ENCODE results near the gene DNAJB13. TPM values are rescaled to one million over a fixed set of nuclear protein-coding genes. Genes with fewer than 3 reads are reported as not detected.

Gene DNAJB13
- total RNA-seq, 1 donor from 2014 or later = 1.0 TPM

DNA sequence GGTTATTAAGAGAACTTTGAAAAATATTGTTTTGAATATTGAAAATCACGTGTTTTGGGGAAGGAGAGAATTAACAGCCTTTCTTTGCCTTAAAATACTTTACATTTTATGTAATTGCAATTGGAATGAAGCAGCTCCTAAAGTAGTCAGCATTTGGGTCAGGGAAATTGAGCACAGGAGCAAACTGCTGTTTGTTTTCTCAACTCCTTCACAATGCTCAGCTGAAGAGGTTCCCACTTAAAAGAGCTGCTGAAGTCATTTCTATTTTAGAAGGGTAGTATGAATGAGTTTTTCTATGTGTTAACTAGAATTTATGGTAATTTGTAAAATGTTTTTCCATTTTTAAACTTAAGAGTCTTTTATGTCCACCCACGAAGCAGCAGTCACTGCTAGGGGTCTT lies 39.9 kb downstream of the DNAJB13 start:
- DNase-seq = no peak
- no peaks in the 10 kb centered on the region for H3K9me3 Mint-ChIP-seq
- intact Hi-C loops (cut with micrococcal nuclease) = no loop called here
- H3K4me3 Mint-ChIP-seq = no peak overlapping the region
- H3K36me3 Mint-ChIP-seq (ENCODE audit: low read depth) = no peaks in the 10 kb centered on the region
- H3K27ac Mint-ChIP-seq = no peak overlapping the region
- peaks cover 16% of the 10 kb centered on the region for H3K4me1 Mint-ChIP-seq
- no peaks in the 10 kb centered on the region for H3K27me3 Mint-ChIP-seq

DNA sequence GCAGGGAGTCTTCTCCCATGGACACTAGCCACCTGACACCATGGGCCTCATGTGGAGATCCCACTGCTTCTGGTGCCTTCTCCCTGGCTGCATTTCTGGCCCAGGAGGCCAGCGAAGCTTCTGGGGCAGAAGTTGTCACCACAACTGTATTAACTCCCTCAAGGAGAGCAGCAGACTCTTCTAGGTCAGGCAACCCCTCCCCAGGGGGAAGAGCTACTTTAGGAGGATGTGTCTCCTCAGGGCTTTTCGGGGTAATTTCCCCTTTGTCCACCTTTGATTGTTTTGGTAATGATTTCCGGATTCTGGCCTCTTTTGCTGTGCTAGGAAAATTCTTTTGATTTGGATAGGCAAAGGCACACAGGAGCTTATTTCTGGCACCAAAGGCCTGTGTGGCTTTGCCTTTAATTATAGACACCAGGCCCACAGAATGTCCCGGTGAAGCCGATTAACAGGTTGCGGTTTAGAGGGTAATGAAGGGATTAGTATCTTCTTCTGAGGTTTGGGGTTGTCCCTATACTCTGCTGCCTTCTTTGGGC lies 40.7 kb downstream of the DNAJB13 start:
- Mint-ChIP-seq H3K4me3 (no peak overlapping the region), H3K27ac (no peak overlapping the region)

DNA sequence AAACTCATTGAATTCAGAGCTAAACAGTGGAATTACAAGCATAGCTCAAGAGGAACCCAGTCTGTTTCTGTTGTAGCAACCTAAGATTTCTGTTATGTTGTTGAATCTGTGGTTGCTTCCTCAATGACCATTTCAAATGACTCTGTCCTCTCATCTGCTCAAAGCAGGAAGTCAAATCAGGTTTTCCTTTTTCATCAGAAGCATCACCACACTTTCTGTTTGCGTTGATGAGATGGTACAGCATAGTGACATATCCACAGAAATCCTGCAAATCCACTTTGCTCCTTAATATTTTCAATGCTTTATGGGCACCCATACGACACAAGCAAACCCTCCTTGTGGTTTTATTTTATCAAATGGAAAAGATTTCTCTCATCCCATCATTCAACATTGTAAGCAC lies 44.4 kb downstream of the DNAJB13 start:
- H3K9me3 Mint-ChIP-seq = no peaks in the 10 kb centered on the region
- intact Hi-C loops (cut with micrococcal nuclease) = loop anchor here (1.0 kb wide), 5 partner anchors 10 to 176 kb away; partner anchors contain the start of genes C2CD3 and PPME1
- no peaks in the 10 kb centered on the region for H3K36me3 Mint-ChIP-seq (ENCODE audit: low read depth)
- peaks cover 41% of the 10 kb centered on the region for H3K4me1 Mint-ChIP-seq
- peak overlapping the region; percentile 80 for H3K4me3 Mint-ChIP-seq
- peak overlapping the region; percentile 97 for H3K27ac Mint-ChIP-seq
- H3K27me3 Mint-ChIP-seq = no peaks in the 10 kb centered on the region
- DNase-seq = peak; percentile 86

More for the DNA sequence above, 40.7 kb downstream of the DNAJB13 start:
- Mint-ChIP-seq H3K27me3 (no peaks in the 10 kb centered on the region), H3K9me3 (no peaks in the 10 kb centered on the region), H3K4me1 (peaks cover 22% of the 10 kb centered on the region), H3K36me3 (ENCODE audit: low read depth) (no peaks in the 10 kb centered on the region)
- intact Hi-C loops (cut with micrococcal nuclease) = no loop called here
- DNase-seq = no peak

DNA sequence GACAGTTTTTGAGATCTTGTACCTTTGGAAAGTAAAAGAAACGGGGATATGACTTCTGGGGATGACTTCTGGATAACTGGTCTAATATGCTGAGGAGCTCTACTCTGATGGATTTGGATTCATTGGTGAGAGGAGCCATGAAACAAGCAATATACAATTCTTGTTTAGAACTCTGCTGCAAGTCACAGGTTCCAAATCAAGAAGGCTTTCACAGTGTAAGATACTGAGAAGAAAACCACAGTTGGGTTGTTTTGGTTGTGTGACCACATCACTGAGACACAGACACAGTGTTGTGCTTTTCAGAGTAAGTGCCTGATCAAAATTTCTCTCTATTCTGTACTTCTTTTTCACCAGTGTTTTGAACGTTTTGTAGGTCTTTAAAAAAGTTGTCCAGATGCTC lies 44.9 kb downstream of the DNAJB13 start:
- intact Hi-C loops (cut with micrococcal nuclease) = loop anchor here (1.0 kb wide), 5 partner anchors 10 to 176 kb away; partner anchors contain the start of genes C2CD3 and PPME1
- Mint-ChIP-seq H3K9me3 (no peaks in the 10 kb centered on the region), H3K36me3 (ENCODE audit: low read depth) (peaks cover 4% of the 10 kb centered on the region), H3K4me1 (peaks cover 46% of the 10 kb centered on the region), H3K27me3 (no peaks in the 10 kb centered on the region), H3K27ac (peak overlapping the region; percentile 97), H3K4me3 (peak overlapping the region; percentile 80)
- peak; percentile 91 for DNase-seq

DNA sequence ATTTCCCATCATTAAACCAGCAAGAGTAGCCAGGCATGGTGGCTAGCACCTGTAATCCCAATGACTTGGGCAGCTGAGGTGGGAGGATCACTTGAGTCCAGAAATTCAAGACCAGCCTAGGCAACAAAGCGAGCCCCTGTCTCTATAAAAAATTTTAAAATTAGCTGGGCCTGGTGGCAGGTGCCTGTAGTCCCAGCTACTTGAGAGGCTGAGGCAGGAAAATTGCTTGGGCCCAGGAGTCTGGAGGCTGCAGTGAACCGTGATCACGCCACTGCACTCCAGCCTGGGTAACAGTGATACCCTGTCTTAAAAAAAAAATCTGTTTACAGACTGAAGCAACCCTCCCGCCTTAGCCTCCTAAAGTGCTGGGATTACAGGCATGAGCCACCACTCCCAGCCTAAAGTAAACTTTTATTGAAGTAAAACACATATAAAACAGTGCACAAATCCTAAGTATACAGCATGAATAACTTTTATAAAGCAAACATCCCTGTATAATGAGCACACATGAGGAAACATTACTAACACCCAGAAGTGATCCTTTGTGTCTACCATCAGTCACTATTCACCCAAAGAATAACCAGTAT lies 45.4 kb downstream of the DNAJB13 start:
- intact Hi-C loops (cut with micrococcal nuclease) = no loop called here
- DNase-seq = no peak
- H3K4me1 Mint-ChIP-seq = peaks cover 46% of the 10 kb centered on the region
- H3K4me3 Mint-ChIP-seq = peak overlapping the region; percentile 80
- H3K27me3 Mint-ChIP-seq = no peaks in the 10 kb centered on the region
- H3K36me3 Mint-ChIP-seq (ENCODE audit: low read depth) = peaks cover 9% of the 10 kb centered on the region
- H3K9me3 Mint-ChIP-seq = no peaks in the 10 kb centered on the region
- peak overlapping the region; percentile 97 for H3K27ac Mint-ChIP-seq

DNA sequence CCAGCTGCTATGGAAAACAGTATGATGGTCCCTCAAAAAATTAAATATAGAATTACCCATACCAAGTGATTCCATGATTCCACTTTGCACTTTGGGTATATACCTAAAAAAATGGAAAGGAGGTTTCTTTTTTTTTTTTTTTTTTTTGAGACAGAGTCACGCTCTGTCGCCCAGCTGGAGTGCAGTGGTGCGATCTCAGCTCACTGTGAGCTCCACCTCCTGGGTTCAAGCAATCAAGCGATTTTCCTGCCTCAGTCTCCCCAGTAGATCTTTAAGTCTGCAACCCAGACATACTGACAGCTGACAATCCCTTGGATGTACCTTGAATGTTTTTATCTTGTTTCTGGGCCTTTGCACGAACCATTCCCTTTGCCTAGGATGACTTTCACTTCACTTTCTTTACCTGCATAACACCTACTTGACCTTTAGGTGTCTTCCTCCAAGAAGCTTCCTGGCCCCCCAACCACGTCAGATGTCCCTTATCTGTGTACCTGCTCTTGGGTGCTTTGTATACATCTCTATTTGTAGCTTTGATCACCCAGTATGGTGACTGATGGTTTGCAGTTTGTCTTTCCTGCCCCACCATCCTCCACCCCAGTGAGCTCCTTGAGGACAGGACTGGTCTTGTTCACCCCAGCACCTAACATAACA lies 46.4 kb downstream of the DNAJB13 start:
- peaks cover 48% of the 10 kb centered on the region for H3K4me1 Mint-ChIP-seq

DNA sequence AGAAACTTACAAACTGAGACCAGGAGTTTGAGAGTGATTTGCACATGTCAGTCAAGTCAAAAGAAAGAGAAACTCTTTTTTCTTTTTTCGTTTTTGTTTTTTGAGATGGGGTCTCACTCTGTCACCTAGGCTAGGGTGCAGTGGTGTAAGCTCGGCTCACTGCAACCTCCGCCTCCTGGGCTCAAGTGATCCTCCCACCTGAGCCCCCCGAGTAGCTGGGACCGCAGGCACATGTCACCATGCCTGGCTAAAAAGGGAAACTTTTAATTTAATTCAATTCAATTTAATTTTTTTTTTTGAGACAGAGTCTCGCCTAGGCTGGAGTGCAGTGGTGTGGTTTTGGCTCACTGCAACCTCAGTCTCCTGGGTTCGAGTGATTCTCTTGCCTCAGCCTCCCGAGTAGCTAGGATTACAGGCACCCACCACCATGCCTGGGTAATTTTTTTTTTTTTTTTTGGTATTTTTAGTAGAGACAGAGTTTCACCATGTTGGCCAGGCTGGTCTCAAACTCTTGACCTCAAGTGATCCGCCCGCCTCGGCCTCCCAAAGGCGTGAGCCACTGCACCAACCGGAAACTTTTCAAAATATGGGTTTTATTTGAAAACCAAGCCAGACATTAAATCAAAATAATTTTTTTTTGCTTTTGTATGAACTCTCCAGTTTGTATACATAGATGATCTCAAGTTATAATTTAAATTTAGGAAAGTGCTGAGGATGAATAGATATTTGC lies 48.2 kb downstream of the DNAJB13 start:
- H3K4me3 Mint-ChIP-seq = no peak overlapping the region
- H3K4me1 Mint-ChIP-seq = peaks cover 54% of the 10 kb centered on the region
- H3K27ac Mint-ChIP-seq = peak overlapping the region; percentile 82
- peaks cover 24% of the 10 kb centered on the region for H3K36me3 Mint-ChIP-seq (ENCODE audit: low read depth)
- DNase-seq = no peak
- intact Hi-C loops (cut with micrococcal nuclease) = no loop called here
- H3K9me3 Mint-ChIP-seq = no peaks in the 10 kb centered on the region
- H3K27me3 Mint-ChIP-seq = no peaks in the 10 kb centered on the region

More for the DNA sequence above, 46.4 kb downstream of the DNAJB13 start:
- intact Hi-C loops (cut with micrococcal nuclease) = no loop called here
- H3K27ac Mint-ChIP-seq = peak overlapping the region; percentile 68
- peaks cover 13% of the 10 kb centered on the region for H3K36me3 Mint-ChIP-seq (ENCODE audit: low read depth)
- DNase-seq = no peak
- H3K27me3 Mint-ChIP-seq = no peaks in the 10 kb centered on the region
- no peaks in the 10 kb centered on the region for H3K9me3 Mint-ChIP-seq
- H3K4me3 Mint-ChIP-seq = peak overlapping the region; percentile 1

DNA sequence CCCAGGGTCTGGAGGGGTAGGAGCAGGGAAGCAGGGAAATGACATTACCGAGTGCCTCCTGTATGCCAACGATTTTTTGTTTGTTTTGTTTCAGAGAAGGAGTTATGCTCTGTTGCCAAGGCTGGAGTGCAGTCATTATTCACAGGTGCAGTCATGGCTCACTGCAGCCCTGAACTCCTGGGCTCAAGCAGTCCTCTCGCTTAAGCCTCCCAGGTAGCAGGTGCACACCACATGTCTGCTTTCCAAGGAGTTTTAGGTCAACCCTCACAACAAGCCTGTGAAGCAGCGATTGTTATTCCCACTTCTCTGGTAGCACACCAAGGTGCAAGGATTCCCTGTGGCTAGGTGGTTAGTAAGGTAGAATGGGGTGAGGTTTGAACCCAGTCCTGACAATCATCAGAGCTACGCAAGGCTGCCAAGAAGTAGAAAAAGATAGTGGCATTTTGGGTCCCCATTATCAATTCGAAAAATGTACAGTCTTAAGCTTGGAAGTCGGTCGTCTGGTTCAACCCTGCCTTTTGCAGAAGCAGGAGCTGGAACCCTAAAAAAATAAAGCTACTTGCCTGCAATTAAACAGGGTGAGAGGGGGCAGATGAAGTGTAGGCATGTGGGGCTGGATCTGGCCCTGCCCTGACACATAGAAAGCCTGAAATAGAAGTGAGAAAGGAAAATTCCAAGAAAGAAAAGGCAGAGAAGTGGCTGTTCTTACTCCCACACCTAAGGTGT lies 48.9 kb downstream of the DNAJB13 start:
- no peak for DNase-seq
- Mint-ChIP-seq H3K4me1 (peaks cover 58% of the 10 kb centered on the region), H3K27me3 (no peaks in the 10 kb centered on the region), H3K36me3 (ENCODE audit: low read depth) (peaks cover 24% of the 10 kb centered on the region), H3K4me3 (no peak overlapping the region), H3K9me3 (no peaks in the 10 kb centered on the region), H3K27ac (peak overlapping the region; percentile 82)
- intact Hi-C loops (cut with micrococcal nuclease) = loop anchor here (1.0 kb wide), 1 partner anchor 12 kb away; no protein-coding TSS in a partner anchor

DNA sequence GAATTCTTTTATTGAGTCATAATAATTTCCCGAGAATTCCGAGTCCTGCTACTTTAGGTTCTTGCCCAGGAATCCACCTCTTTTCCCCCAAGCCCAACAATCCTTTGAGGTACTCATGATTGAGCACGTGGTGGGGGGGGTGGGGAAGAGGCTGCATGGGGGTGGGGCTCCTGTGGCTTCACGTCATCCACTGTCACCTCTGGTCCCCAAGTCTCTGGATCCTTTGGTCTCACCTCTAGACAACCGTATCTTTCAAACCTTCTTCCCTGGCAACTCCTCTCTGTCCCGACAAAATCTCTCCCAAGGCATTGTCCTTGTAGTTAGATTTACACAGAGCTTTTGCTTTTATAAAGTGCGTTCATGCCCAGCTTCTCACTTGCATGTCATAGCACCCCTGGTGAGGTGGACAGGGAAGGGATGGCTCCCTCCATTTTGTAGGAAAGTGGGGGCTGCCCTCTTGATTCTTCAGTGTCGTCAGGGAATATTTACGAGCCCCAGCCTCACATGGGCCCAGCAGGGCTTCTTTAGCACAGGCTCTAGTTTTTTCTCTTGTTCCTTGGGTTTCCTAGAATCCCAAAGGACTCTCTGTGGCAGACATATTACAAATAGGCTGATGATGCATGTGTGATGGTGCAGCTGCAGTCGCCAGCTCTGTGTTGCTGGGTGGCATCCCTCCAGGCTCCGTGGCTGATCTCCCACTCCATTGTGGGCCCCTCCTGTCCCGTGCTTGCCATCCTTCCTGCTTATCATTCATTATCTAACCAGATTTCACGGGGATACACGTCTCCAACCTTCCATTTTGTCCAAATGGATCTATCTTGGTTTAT lies 49.7 kb downstream of the DNAJB13 start:
- no peaks in the 10 kb centered on the region for H3K9me3 Mint-ChIP-seq
- no peak overlapping the region for H3K4me3 Mint-ChIP-seq

DNA sequence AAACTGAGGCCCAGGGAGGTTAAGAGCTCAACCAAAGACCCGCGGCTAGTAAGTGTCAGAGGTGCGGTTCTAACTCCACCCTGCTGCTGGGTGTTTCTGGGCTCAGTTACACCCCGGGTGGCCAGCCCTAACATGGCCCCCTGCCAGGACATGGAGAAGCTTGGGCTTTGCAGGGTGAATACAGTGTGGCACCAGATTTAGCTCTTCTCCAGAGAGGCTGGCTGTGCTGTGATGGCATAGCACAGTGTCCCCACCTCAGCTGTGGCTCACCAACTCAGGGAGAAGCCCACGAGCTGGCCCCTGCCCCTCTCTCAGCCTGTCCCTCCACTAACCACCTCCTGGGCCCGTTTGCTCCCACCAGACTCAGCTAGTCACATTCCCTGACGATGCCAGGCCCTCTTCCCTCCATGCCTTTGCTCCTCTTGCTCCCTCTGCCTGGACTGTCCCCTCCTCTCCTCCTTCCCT lies 51.0 kb downstream of the DNAJB13 start:
- intact Hi-C loops (cut with micrococcal nuclease) = no loop called here
- Mint-ChIP-seq H3K4me3 (no peak overlapping the region), H3K36me3 (ENCODE audit: low read depth) (peaks cover 26% of the 10 kb centered on the region), H3K4me1 (peaks cover 58% of the 10 kb centered on the region), H3K27me3 (no peaks in the 10 kb centered on the region), H3K27ac (peak overlapping the region; percentile 1), H3K9me3 (no peaks in the 10 kb centered on the region)
- no peak for DNase-seq

More for the DNA sequence above, 49.7 kb downstream of the DNAJB13 start:
- peak overlapping the region; percentile 82 for H3K27ac Mint-ChIP-seq
- H3K27me3 Mint-ChIP-seq = no peaks in the 10 kb centered on the region
- peaks cover 58% of the 10 kb centered on the region for H3K4me1 Mint-ChIP-seq
- H3K36me3 Mint-ChIP-seq (ENCODE audit: low read depth) = peaks cover 26% of the 10 kb centered on the region
- no peak for DNase-seq
- intact Hi-C loops (cut with micrococcal nuclease) = loop anchor here (1.0 kb wide), 1 partner anchor 11 kb away; no protein-coding TSS in a partner anchor

DNA sequence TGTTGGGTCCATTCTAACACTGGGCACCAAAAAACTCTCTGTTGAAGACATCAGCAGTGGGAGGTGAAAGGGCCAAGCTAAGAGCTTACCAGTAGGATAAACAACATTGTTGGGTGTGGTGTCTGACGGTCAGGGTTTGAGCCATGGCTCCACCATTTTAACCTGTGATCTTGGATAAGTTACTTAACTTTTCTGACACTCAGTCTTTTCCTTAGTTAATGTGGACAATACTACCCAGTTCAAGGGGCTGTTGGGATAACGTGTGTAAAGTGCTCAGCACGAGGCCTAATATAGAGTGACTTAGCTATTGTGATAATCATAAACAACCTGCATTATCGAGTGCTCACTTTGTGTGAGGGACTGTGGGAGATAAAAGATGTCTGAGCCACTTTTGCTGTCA lies 52.0 kb downstream of the DNAJB13 start:
- DNase-seq = no peak
- Mint-ChIP-seq H3K36me3 (ENCODE audit: low read depth) (peaks cover 26% of the 10 kb centered on the region), H3K27me3 (no peaks in the 10 kb centered on the region), H3K4me3 (no peak overlapping the region), H3K27ac (peak overlapping the region; percentile 46), H3K4me1 (peaks cover 56% of the 10 kb centered on the region), H3K9me3 (no peaks in the 10 kb centered on the region)
- intact Hi-C loops (cut with micrococcal nuclease) = no loop called here

DNA sequence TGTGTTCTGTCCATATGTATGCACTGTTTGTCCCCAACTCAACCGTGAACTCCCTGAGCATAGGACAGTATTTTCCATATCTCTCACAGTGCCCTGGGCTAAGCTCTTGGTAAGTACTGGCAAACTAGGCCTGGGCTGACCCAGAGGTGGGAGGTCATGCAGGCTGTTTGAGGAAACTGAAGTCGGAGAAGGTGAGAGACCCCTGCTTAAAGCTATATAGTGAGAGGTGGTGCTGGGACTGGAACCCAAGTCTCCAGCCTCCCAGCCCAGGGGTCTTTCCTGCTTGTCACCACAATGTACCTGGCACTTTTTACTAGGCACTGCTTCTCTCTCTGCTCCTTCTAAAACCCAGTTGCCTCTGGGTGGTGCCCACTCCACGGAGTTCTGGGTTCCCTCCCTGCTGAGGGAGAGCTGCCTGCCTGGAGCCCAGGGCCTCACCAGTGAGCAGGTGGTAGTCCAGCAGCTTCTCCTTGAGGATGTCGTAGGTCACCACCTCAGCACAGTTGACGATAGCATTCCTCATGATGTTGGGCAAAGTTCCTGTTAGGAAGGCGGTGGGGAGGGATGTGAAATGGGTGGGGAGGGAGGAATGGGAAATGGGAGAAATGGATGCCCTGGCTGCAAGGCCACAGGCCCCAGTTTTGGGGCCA lies 53.3 kb downstream of the DNAJB13 start:
- intact Hi-C loops (cut with micrococcal nuclease) = loop anchor here (2.0 kb wide), 1 partner anchor 17 kb away; no protein-coding TSS in a partner anchor
- peaks cover 27% of the 10 kb centered on the region for H3K36me3 Mint-ChIP-seq (ENCODE audit: low read depth)

More for the DNA sequence above, 53.3 kb downstream of the DNAJB13 start:
- no peaks in the 10 kb centered on the region for H3K27me3 Mint-ChIP-seq
- H3K4me3 Mint-ChIP-seq = no peak overlapping the region
- H3K9me3 Mint-ChIP-seq = no peaks in the 10 kb centered on the region
- DNase-seq = no peak
- H3K27ac Mint-ChIP-seq = peak overlapping the region; percentile 96
- H3K4me1 Mint-ChIP-seq = peaks cover 68% of the 10 kb centered on the region

Measured in activated CD4-positive, alpha-beta T cell treated with anti-CD3 and anti-CD28 coated beads, Interleukin-2, amount 10 ng/mL, durations not matched to agents 24 days and 14 days (primary cell).